HG03432 (cell line): ENCODE measurements around the gene TAF11.
A peak's percentile ranks its signal among the peaks of the same experiment; 100 is the strongest.
"Not testable (repeated sequence)": the region's sequence is repeated elsewhere in the genome, so short reads cannot be mapped to it uniquely, and the experiment has no call there.

ENCODE experiments used
- ATAC-seq: cut with Tn5 transposase; IDR thresholded peaks from one replicate; pipeline ENCODE4 v1.9.1; 2021; ENCODE audit warnings: mild to moderate bottlenecking, moderate library complexity; ENCODE audit not compliant: unreplicated experiment

TAF11 gene, protein sequence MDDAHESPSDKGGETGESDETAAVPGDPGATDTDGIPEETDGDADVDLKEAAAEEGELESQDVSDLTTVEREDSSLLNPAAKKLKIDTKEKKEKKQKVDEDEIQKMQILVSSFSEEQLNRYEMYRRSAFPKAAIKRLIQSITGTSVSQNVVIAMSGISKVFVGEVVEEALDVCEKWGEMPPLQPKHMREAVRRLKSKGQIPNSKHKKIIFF

DNA sequence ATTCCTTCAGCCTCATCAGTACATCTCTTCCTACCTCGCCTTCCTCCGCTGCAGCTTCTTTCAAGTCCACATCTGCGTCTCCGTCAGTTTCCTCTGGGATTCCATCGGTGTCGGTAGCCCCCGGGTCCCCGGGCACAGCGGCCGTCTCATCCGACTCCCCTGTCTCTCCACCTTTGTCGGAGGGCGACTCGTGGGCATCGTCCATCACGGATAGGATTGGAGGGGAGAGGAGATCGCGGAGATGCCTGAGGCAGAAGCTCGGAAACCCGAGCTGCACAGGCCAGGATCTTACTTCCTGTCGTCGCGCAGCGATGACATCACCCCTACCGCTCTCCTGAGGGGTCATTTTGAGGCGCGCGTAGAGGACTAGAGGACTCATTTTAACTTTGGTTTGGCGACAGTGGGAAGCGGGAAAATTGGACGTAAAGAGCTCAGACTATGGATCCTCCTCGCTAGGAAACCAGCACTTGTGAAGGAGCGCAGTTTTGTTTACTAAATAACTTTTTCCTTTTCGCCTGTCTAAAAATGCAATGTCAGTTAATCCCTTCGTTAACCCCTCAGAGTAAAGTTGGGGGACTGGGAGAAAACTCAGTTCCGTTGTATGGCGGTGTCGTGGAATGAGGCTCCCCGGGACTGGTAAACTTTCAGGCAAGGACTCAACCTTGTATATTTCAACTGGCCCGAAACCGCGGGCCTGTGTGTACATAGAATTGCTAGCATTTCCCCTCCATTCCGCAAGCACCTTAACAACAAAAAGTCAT lies at the start of gene TAF11:
Gene TAF11 (minus strand): TSS at position 290 of the 761 bp plus-strand sequence. CDS start 85 bp downstream, at position 205.
- ATAC-seq = peak; percentile 76

DNA sequence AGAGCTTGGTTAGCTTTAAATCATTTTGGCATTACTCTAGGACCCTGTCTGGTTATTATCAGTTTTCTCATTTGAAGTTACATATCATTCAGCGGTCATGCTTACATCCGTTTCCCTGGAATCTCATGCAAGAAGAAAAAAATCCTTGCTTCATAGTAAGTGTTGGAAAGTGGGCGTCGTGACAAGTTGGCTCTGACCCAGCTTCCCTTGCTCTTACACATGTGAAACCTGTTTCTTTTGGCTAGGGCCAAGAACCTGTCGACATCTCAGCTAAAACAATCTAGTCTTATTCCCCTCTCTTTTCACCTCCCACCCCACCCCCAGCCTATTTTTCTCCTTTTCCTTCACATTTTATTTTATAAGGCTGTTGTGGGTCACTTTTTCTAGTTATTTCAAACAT lies 46.7 kb upstream of the TAF11 start:
- ATAC-seq = no peak

DNA sequence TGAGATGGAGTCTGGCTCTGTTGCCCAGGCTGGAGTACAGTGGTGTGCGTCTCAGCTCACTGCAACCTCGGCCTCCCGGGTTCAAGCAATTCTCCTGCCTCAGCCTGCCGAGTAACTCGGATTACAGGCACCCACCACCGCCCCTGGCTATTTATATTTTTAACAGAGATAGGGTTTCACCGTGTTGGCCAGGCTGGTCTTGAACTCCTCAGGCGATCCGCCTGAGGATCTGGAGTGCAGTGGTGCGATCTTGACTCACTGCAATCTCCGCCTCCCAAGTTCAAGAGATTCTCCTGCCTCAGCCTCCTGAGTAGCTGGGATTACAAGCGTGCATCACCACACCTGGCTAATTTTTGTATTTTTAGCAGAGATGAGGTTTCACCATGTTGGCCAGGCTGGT lies 44.4 kb upstream of the TAF11 start:
- not testable (repeated sequence) for ATAC-seq

DNA sequence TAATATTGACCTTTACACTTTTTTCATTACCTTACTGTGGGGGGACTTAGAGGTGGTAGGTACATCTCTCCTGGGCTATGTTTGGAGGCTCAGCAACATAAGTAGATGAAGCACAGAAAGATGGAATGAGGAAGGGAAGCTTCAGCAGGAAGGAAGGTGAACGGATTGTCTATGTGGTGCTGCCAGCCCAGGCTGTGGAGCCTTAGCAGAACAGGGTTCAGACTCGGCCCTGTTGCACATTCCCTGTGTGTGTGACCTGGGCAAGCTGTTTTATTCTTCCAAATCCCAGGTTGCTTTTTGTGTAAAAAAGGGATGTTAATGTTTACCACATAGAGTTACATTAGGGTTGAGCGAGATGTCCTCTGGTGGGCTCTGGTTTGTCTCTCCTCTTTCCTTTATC lies 42.4 kb upstream of the TAF11 start:
- ATAC-seq = no peak

DNA sequence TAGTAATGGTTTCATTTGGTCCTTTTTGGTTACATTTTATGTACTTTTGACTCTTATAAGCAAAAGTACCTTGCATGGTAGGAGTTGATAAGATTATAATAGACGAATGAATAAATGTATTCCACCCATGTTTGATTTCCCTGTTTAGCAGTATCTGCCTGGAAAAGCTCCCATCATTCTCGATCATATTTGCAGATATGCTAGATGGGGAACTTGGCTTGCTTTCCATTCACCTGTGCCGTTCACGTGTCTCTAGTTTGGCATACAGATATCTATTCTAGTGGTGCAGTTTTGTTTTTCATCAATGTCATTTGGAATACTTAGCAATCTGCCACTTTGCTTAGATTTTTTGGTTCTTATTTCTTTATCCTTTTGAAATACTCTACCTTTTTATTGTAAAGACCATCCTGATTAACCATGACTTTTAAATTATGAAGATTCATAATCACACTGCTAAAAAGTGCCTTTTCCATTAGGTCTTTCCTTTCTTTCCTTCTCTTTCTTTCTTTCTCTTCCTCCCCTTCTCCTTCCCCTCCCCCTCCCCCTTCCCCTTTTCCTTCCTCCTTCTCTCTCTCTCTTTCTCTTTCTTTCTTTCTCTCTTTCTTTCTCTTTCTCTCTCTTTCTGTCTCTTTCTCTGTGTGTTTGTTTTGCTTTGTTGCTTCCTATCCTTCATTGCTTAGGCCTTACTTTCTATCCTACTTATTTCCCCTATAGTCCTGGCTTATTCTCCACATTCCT lies 41.6 kb upstream of the TAF11 start:
- no peak for ATAC-seq

DNA sequence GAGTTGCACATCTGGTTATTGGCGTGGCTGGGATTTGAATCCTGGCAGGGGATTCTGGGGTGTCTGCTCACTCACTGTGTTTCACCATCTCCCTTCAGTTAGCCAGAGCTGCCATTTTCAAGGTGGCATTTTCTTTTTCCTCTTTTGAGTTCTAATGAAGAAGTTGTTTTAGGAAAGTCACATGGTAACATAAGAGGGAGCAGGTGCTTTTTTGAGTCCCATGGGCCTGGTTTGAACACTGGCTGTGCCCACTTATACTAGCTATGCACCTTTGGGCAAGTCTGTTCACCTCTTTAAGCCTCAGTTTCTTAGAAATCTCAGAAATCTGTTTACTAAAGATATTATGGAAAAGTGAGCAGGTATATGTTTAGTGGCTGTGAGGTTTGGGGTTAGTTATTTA lies 40.9 kb upstream of the TAF11 start:
- ATAC-seq = no peak

DNA sequence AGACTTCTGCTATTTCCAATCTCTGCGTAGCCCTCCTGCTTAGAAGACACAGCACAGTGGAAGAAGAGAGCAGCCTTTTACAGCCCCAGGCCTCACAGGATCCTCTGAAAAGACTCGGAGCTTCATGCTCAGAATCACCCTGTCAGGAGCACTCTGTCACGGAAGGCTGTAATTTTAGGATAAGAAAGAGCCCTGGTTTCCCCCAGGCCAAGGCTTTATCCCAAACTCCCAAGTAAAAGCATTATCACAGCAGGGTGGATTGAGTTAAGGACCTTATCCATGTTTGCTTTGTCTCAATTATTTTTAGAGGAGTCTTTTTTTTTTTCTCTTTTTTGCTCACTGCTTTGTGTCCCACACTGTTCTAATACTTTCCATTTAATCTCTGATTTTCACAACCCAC lies 40.4 kb upstream of the TAF11 start:
- ATAC-seq = no peak

DNA sequence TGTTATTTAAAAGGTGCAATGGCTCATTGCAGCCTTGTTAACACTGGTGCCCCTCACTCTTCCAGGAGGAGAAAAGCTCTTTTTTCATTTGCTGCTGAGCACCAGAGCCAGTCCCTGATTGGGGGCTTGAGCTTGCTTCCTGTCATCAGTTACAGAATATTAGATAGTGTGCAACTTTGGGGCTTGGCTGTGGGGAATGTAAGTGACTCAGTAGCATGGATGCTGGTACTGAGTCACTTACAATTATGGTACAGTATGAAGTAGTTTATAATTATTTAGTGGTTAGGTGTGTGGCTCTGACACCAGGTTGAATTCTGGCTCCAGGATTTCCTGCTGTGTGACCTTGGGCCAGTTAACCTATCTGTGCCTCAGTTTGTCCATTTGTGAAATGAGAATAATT lies 38.8 kb upstream of the TAF11 start:
- no peak for ATAC-seq

DNA sequence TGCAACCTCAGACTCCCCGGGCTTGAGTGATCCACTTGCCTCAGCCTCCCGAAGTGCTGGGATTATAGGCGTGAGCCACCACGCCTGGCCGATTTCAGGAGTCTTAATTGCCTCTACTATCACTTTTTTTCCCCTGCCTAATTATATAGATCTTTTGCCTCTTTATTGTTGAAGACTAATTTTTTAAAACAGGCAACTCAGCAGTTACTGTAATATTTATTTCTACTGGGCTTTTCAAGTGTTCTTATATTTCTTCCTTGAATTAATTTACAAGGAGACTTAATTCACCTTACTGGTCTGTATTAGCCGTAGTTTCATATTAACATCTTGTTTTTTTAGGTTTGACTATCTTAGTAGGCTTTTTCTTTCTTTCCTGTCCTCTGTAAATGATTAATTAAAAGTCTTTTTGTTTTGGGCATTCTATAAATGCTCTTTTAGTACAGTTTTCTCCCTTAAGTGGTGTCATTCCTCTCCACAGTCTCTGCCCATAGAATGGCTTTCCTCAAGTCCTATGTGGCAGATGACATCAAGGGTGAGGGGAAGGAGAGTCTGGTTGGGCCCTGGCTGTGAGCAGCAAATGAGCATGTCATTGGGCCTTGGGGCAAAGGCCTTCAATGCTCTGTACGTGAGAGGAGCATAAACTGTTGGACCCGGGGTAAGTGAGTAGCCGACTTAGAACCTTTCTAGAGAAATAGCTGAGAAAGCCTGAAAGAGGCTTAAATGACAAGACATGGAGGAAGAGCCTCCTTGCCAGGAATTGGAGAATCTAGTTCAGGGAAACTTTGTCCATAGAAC lies 37.2 kb upstream of the TAF11 start:
- no peak for ATAC-seq

DNA sequence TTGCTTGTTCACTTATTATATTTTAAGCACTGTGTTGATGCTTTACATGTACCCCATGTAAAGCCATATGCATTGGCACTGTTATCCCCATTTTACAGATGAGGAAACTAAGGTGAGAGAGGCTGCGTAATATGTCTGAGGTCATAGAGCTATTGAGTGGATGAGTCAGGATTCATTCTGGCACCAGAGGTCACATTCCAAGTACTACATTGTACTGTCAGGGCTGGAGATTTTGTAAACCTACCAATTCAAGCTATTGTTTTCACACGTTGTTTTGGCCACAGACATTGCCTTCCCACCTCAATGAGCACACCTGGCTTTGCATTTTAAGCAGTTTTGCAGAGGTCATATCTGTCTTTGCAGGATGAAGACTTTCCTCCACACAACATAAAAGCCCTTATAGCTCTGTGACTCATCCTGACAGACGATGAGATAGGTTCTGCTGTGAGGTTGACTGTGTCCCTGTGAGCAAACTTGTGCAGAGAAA lies 34.4 kb upstream of the TAF11 start:
- ATAC-seq = no peak

DNA sequence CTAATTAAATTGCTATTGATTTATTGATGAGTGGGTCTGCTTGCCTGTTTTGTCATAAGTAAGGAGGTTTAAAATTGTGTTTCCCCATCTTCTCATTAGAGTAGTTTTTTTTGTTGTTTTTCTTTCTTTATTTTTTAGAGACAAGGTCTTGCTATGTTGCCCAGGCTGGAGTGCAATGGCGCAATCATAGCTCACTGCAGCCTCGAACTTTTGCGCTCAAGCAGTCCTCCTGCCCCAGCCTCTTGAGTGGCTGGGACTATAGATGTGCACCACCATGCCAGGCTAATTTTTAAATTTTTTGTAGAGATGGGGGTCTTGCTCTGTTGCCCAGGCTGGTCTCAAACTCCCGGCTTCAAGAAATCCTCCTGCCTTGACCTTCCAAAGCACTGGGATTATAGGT lies 32.3 kb upstream of the TAF11 start:
- ATAC-seq = no peak

DNA sequence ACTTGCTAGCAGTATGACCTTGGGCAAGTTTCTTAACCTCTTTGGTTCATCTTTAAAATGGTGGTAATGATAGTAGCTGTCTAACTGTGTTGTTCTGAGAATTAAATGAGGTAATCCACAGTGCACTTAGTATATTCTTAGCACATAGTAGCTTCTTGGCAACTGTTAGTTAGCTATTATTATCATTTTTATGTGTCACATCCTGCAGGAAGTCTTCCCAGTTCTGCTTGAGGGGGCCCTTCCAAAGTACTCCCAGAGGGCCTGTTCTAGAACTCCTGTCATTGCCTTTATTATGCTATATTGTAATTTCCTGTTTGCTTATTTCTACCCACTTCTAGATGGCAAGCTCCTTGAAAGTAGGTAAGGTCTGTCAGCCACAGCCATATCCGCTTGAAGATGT lies 31.8 kb upstream of the TAF11 start:
- no peak for ATAC-seq

DNA sequence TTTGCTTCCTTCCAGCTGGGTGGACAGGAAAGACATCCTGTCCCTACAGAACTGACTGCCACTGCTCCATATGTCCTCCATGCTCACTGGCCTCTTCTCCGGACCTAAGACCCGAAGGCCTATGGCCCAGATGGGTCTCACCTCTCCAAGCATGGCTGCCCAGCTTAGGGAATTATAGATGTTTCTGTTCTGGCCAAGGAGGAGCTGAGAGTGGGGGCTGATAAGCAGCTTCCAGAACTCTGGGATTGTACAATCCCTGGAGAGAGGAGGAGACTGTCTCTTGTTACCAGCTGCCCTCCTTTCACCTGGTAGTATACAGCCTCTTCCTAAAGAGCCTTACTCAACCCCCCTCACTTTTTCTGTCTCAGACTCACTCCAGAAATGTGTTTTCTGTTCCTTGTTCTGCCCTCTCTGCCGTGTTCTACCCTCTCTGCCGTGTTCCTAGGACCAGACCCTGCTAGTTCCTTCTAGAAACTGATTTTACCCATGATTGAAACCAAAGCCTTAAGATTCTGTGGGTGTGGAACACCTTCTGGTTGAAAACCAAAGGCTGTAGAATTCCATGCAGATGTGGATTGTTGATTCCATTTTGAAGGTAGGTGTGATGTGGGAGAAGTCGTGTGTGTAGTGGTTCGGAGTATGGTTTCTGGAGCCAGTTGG lies 29.9 kb upstream of the TAF11 start:
- ATAC-seq = no peak

DNA sequence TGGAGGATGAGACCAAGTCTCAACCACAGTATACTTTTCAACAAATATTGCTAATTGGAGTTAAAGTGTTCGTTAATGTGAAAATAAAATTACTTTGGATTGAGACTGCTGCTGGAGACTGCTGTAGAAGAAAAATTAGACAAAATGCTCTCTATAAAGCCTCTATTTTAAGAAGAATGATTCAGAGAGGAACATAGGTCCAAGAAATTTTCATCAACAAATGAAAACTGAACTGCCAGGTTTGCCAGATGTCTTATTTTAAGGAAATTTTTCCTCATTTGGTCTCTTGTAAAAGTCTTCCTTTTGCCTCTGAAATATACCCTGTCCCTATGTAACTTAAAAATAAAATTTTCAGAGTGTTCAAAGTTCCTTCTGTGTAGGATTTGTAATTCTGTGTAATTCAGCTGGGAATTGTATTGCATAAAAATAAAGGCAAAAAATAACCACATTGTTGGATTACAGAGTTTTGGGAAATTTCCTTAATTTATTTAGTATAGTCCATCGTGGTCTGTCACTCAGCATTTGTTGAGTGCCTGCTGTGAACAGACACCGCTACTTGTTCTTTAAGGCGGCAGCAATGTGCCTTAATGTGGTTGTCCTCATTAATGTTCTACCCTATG lies 28.6 kb upstream of the TAF11 start:
- ATAC-seq = no peak

DNA sequence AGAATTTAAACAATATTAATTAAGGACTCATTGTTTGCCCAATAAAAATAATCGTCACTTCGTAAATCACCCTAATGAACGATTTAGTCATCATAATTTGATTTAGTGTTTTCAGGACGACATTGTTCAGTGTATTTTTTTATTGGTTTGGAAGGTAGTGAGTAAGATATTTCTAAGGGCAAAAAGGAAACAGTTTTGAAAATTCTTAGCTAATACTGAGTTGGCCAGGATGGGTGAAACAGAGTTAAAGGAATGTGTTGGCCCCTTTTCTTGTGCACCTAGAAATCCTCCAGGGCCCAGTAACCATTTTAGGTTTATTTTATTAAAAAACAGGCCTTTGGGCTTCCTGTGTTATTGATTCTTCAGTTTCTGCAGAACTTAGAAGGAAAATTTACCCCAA lies 26.5 kb upstream of the TAF11 start:
- ATAC-seq = no peak

DNA sequence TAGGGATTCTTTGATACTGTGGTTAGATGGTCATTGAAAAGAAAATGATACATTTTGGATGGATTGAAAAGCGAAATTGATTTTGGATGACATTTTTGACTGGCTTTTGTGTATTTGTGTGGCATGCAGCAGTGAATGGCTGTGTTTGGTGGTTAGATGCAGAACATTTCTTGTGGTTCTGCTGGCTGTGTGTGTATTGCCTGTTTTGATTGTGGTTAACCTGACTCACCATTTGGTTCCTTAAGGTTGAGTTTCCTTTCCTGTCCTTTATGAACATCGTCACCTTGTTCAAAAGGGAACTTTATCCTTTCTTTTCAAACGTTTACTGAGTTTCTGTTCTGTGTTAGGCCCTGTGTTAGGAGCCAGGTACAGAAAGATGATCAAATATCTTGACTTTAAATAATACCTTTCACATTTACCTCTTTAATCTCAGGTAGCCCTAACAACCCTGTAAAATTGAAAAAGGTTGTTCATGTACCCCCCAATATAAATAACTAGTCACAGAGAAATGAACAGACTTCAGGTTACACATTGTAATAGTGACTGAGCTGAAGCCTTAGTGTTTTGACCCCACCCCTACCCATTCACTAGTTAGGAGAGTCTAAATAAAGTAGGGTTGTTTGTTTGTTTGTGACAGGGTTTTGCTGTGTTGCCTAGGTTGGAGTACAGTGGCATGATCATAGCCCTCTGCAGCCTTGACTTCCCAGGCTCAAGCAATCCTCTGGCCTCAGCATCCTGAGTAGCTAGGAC lies 25.0 kb upstream of the TAF11 start:
- peak; percentile 75 for ATAC-seq

DNA sequence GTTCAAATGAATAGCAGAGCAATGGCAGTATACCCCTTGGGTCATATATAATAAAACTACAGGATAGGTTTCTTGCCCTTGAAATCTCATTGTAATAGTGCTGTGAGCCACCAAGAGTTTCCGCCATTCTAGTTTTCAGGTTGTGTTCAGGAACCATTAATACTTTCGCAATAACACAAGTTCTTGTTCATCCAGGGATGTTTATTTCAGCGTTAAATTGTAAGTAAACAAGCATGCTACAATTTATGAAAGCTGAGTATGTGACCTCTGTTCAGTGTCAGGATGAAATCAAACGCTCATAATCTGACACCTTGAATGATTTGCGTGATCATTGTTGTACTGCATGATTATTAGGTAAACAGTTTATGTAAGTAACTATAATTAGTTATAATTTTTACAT lies 24.0 kb upstream of the TAF11 start:
- ATAC-seq = no peak

DNA sequence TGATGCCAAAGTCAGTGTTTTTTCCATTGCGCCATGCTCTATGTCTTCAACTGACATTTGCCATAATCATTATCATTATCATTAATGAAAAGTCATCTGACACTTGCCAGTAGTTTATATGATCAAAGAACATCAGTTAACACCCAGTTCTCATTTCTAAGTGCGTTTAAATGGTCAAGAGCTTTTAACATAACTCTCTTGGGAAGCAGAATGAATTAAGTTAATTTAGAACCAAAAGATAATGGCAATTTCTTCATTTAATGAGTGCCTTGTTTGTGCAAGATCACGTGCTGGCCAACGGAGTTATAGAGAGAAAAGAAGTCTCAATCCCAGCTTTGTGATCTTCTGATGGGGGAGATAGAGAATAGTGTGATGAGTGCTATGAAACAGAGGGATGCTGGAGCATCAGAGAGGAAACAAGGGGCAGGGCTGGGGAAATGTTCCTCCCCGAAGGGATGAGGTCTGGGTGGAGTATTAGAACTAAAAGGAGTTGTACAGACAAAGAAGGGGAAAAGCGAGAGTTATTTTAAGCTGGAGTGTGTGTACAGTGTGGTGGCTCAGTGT lies 21.6 kb upstream of the TAF11 start:
- ATAC-seq = no peak

DNA sequence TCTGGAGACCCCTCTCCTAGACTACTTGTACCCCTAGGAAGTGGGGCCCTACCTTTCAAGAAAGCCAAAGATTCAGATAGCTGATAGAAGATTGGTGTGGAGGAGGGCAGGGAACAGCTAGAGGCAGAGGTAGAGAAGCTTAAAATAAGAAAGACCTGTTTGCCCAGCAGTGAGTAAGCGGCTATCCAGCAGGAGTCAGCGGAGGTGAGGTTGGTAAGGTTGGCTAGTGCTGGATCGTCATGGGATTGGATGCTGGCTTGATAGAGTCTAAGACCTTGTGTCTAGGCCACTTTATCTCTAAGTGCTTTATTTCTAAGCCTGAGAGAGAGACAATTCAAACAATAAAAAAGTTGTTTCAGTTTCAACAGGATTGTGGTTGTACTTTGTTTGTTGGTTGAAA lies 20.4 kb upstream of the TAF11 start:
- no peak for ATAC-seq
